OCI-M2 (cell line): ENCODE measurements around the gene CHCHD3.

Experiments
- DNase-seq: peaks from one replicate; lab custom pipeline; 2025; ENCODE audit not compliant: unreplicated experiment; lab: John Stamatoyannopoulos, UW

Gene CHCHD3

DNA sequence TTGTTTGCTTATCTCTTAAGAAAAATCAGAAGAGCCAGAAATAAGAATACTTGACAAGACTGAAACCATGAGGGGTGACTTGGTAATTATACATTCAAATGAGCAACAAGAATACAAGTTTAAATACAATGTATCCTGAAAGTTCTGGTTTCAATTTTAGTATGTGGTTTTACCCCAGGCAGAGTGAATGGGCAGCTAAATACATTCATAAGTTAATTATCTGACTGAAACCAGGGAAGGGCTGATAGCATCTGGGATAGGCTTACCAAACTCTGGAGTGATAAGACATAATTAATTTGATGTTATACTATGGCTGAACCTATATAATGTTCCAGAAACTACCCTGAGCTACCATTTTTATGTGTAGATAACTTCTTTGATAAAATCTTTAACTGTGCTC is 253.4 kb downstream of the CHCHD3 start:
- no peak for DNase-seq

DNA sequence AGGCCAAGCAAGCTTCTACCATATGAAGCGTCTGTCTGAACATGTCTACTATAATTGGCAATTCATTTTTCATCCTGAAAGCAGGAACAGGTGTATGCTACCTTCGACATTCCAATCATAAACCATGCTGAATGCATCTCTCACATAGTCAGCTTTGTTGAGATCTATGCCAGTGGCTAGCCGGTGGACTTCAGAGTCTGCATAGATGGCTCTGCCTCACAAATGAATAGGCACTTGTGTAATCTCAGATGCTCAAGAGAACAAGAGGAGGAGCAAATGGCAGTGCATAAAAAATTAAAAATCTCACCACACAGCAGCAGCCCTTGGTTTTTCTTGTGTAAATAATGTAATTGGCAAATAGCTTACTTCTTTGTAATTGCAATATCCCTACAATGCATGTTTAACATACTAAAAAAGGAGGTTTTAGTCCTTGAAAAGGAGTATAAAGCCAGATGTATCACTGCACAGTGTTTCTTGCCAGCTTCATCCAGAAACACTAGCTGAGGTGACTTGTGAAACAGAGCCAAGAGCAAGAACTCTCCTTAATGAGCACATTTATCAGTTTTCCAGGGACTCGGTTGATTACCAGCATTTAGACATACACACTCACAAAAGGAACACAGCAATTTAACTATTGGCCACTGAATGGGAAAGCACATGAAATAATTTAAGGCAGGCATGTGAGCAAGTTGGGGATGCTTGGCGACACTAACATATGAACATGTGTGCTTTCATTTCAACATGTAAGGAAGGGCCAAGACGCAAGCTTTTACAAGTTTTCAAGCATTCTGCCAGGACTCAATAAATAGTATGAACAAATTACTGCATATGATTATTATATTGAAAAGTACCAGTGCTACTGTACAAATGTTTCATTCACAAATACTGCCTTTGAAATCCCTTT is 255.7 kb downstream of the CHCHD3 start:
- DNase-seq = no peak

DNA sequence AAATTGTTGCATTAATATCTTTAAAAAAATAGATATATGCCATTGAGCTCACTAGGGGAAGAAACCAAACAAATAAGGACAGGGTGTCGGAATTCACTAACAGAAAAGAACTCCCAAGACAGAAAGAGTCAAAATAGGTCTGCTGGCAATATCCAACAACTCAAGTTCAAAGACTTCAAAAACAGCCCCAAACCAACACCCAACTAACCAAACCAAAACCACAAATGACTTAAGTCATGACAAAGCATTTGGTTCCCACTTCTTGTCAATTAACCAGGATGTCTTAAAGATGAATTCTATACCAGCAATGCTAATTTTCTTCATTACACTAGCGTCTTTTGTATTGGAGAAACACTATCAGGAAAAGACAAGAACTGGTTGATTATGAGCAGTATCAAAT is 256.7 kb downstream of the CHCHD3 start:
- DNase-seq = no peak

- no peak for DNase-seq
Measured at GRCh38 chr7:132819648-132820047, 262.2 kb downstream of the CHCHD3 start.

GRCh38 chr7:132817949-132818348 is 263.9 kb downstream of the CHCHD3 start:
- DNase-seq = no peak

- no peak for DNase-seq
Measured at GRCh38 chr7:132815696-132816311, 266.1 kb downstream of the CHCHD3 start.

- no peak for DNase-seq
Measured at GRCh38 chr7:132815130-132815529, 266.8 kb downstream of the CHCHD3 start.

DNA sequence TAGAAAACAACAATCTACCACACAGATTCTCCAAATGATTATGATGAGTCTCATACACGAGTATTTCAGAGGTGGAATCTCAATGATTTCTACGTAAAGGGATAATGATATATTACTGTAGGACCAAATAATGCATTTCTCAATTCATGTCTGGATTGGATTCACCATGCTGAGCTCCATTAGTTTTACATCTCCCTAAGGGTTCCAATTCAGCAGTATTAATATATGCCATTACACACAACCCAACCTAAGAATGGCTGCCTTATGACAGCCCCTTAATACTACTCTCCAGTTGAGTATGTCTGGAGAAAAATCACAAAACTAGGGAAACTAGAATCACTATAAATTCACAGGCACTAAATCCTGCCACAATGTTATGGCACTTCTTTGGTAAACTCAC is 271.3 kb downstream of the CHCHD3 start:
- no peak for DNase-seq

DNA sequence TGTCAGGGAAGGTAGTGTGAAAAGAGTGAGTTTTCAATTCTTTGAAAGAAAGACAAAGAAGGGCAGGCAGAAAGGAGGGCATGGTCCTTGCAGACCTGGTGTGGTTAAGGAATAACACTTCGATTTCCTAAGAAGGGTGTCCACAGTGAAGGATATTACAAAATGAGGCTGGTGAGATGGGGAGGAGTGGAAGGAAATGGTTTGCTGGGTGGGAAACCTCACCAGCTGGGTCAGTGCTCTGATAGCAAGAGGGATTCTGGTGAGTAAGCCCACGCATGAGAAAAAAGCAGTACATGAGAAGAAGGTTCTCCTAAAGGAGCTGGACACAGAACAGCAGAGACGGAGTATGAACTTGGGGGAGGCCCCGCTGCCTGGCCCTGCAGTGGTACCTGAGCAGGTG is 275.1 kb downstream of the CHCHD3 start:
- DNase-seq = no peak

DNA sequence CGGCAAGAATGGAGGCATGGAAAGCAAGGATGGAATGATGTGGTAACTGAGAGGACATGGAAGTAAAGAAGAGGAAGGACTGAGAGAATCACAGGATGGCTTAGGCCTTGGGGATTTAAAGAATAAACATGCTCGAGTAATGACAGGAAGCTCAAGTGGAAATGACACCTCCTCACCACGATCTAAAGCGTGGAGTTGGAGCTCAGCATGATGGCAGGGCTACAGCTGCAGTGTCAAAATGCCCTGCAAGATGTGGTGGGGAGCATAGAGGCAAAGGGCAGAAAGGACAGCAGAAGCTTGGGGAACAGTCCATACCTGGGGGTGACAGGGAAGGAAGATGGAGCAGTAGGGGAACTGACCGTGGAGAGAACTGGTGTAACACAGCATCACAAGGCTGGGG is 276.1 kb downstream of the CHCHD3 start:
- no peak for DNase-seq

GRCh38 chr7:132804849-132805485 is 276.9 kb downstream of the CHCHD3 start:
- no peak for DNase-seq

DNA sequence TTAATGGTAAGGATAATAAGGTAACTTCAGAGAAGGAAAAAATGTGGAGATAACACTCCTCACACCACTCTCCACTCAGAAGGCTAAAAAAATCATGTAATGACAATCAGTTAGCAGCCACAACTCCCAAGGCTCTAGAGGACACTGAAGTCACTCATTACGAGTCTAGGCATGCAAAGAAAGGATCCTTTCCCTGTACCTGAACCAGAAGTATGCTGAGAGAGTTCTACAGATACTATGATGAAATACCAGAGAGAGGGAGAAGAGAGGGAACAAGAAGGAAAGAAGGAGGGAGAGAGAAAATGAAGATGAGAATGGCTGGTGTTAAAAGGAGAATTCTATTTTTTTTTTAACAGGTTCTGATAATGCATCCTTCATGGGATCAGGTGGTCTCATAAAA is 281.4 kb downstream of the CHCHD3 start:
- DNase-seq = no peak

GRCh38 chr7:132799081-132799413 is 282.8 kb downstream of the CHCHD3 start:
- DNase-seq = no peak

- DNase-seq = no peak
Measured at GRCh38 chr7:132797152-132797551, 284.7 kb downstream of the CHCHD3 start.

- DNase-seq = no peak
Measured at GRCh38 chr7:132793474-132793873, 288.4 kb downstream of the CHCHD3 start.

DNA sequence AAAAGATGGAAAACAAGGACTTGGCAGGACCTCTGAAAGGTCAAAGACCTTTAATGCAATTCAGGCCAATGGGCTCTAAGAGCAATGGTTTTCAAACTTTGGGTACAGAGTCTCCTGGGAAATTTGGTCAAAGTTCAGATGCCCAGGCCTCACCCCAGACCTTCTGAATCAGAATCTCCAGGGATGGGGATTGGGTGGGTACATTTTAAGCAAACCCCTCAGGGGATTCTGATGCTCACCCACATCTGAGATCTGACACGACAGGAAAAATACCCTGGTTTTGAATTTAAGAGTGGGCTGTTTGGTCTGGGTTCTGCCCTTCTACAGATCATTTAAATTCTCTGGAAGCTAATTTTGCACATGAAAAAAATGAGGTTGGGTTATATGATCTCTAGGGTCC is 290.9 kb downstream of the CHCHD3 start:
- DNase-seq = no peak

GRCh38 chr7:132790104-132790503 is 291.8 kb downstream of the CHCHD3 start:
- DNase-seq = no peak

GRCh38 chr7:132789281-132789680 is 292.6 kb downstream of the CHCHD3 start:
- no peak for DNase-seq

DNA sequence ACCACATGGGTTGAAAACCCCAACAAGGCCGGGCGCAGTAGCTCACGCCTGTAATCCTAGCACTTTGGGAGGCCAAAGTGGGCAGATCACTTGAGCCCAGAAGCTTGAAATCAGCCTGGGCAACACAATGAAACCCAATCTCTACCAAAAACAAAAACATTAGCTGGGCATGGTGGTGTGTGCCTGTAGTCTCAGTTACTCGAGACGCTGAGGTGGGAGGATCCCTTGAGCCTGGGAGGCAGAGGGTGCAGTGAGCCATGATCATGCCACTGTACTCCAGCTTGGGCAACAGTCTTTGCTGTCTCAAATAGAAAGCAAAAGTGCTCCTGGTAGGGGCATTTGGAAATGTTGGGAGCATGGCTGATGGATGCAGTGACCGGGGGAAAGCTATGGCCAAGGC is 296.0 kb downstream of the CHCHD3 start:
- no peak for DNase-seq

DNA sequence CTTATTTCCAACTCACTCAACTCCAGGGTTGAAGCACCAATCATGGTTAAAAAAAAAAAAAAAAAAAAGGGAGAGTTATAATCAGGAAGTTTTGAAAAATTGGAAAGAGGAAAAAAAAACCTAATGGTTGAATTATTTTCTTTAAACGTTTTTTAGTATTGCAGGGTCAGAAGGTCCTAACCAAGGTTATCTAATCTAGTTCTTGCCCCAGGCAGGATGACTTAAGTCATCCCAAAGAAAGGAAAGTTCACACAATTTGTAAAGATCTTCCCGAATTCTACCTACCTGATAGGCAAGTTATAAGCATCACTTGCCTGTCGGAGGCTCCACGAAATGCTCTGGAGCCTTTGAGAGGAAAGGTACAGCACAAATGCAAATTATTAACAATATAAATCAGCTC is 297.5 kb downstream of the CHCHD3 start:
- no peak for DNase-seq

GRCh38 chr7:132783824-132784223 is 298.1 kb downstream of the CHCHD3 start:
- no peak for DNase-seq
